AG09319 (cell line): ENCODE measurements around the gene CEND1.
"Not testable (repeated sequence)": the region's sequence is repeated elsewhere in the genome, so short reads cannot be mapped to it uniquely, and the experiment has no call there.

Source experiments
- DNase-seq: peaks from one replicate; pipeline ENCODE4 v3.0.0-alpha.2; 2010; ENCODE audit warnings: low read depth; ENCODE audit errors: extremely low read depth
- TF ChIP-seq, protein P1 (sequence below): IDR thresholded peaks from 2 replicates; pipeline ENCODE4 v1.5.1; 2011; ENCODE audit warnings: low read depth, mild to moderate bottlenecking, inconsistent platforms, low read length, moderate library complexity

The CEND1 gene

DNA sequence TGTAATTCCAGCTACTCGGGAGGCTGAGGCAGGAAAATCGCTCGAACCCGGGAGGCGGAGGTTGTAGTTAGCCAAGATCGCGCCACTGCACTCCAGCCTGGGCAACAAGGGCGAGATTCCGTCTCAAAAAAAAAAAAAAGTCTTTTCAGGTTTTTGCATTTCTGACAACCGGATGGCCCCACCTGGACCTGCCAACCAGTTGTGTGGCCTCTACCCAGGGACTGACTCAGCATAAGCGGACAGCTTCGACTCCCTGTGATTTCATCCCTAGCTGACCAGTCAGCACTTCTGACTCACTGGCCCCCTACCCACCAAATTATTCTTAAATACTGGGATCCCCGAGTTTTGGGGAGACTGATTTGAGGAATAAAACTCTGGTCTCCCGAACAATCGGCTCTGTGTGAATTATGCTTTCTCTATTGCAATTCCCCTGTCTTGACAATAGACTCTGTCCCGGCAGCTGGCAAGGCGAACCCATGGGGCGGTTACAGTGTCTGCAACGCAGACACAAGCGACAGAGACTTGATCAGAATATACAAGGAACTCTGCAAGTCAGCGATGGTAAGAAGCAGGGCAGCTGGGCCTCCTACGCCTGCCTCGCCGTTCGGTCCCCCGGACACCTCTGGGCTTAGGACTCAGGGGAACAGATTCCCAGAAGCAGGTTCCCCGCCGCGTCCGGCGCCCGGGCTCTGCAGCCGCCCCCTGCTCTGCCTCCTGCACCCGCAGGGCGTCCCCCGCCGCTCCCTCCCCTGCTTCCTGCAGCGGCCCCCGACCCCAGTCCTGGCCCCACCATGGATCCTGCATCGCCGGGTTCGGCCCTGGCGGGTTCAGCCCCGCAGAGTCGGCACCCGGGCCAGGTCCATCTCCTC lies 43.4 kb downstream of the CEND1 start:
- no peak for DNase-seq

DNA sequence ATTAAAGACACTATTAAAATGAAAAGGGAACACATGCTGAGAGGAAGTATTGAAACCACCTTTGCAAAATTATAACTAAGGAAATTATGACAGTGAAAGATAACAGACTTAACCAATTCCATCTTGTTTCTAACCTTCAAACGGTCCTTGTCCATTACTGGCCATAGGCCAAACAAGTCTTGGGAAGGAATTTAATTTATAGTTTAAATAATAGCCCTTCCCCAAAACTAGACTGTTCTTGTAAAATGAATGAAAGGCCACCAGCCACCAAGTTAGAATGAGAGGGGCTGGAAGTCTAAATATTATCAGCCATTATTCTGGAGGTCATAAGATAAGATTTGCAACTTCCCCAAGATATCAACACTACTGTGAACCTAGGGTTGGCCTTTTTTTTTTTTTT lies 44.5 kb downstream of the CEND1 start:
- TF ChIP-seq, protein P1, sequence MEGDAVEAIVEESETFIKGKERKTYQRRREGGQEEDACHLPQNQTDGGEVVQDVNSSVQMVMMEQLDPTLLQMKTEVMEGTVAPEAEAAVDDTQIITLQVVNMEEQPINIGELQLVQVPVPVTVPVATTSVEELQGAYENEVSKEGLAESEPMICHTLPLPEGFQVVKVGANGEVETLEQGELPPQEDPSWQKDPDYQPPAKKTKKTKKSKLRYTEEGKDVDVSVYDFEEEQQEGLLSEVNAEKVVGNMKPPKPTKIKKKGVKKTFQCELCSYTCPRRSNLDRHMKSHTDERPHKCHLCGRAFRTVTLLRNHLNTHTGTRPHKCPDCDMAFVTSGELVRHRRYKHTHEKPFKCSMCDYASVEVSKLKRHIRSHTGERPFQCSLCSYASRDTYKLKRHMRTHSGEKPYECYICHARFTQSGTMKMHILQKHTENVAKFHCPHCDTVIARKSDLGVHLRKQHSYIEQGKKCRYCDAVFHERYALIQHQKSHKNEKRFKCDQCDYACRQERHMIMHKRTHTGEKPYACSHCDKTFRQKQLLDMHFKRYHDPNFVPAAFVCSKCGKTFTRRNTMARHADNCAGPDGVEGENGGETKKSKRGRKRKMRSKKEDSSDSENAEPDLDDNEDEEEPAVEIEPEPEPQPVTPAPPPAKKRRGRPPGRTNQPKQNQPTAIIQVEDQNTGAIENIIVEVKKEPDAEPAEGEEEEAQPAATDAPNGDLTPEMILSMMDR = no peak
- no peak for DNase-seq

More for the DNA sequence above, 43.4 kb downstream of the CEND1 start:
- TF ChIP-seq, protein P1 = no peak

DNA sequence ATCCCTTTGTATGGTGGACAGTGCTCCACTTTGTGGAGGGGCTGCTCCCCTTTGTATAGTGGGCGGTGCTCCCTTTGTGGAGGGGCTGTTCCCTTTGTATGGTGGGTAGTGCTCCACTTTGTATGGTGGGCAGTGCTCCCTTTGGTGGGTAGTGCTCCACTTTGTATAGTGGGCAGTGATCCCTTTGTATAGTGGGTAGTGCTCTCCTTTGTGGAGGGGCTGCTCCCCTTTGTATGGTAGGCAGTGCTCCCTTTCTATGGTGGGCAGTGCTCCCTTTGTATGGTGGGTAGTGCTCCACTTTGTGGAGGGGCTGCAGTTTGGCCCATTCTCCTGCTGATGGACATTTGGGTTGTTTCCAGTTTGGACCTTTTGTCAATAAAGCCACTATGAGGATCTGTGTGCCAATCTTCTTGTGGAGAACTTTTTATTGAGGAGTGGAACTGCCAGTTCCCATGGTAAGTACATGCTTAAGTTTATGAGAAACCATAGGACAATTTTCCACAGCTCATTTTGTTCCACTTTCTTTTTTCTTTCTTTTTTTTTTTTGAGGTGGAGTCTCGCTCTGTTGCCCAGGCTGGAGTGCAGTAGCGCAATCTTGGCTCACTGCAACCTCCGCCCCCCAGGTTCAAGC lies 47.2 kb downstream of the CEND1 start:
- DNase-seq = no peak
- TF ChIP-seq, protein P1 = no peak

DNA sequence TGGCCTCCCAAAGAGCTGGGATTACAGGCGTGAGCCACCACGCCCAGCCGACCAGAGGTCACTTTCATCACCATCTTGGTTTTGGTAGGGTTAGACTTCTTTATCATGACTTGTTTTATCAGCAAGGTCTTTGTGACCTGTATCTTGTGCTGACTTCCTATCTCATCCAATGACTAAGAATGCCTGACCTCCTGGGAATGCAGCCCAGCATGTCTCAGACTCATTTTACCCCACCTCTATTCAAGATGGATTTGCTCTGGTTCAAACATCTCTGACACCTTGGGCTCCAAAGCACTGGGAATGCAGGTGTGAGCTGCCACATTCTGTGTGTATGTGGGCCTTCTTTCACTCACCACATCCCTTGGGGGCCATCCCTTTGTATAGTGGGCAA lies 47.7 kb downstream of the CEND1 start:
- TF ChIP-seq, protein P1 = no peak
- no peak for DNase-seq

DNA sequence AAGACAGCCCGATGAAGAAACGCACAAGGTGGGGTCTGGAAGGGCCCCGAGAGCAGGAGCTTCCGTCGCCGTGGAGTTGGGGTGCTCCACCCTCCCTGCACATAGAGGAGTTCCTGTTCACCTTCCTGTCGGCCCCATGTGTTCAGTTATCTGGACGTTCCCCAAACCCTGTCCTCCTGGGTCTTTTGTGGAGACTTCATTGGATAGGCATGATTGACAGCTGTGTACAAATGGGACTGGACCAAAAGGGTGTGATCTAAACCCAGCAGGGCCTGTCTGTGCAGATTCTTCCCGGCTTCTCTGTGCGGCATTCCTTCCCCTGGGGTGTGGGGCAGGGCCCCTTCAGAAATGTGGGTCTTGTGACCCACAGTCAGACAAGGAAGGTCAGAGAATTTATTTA lies 52.0 kb downstream of the CEND1 start:
- not testable (repeated sequence) for DNase-seq

DNA sequence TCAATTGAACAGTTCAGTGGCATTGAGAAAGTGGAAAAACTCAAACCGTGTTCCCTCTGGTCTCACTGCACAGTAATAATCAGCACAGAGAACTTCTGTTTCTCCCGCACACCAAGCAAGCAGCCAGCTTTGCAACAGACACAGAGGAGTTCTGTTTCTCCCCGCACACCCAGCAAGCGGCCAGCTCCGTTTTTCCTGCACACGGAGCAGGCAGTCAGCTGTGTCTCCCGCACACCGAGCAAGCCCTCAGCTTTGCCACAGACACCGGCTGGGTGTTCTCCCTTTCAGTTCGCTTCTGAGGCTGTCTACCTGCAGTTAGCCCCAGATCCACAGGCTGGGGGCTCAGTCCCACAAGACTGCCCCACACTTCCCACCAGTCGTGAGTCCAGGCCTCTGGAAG lies 52.5 kb downstream of the CEND1 start:
- no peak for DNase-seq
- TF ChIP-seq, protein P1 = no peak
